ENCODE results near the gene MBD3L4. TPM values are rescaled to one million over a fixed set of nuclear protein-coding genes. Genes with fewer than 3 reads are reported as not detected.
"Not testable (repeated sequence)": the region's sequence is repeated elsewhere in the genome, so short reads cannot be mapped to it uniquely, and the experiment has no call there.

MBD3L4 gene
- total and polyA plus RNA-seq, 7 experiments from 2014 or later, result not detected

GRCh38 chr19:7028790-7029189 is 11.2 kb downstream of the MBD3L4 start:
- H3K27ac ChIP-seq (ENCODE audit: low read depth, low read length); H3K9me3 Mint-ChIP-seq; H3K4me1 ChIP-seq (ENCODE audit: control insufficient read depth in 2 of 2, insufficient read depth in 2 of 2, low read length in 2 of 2); H3K27me3 ChIP-seq (ENCODE audit: control insufficient read depth in 2 of 2, insufficient read depth in 2 of 2, low read length in 2 of 2); H3K4me3 ChIP-seq (ENCODE audit: low read length); DNase-seq; H3K27me3 Mint-ChIP-seq; H3K36me3 ChIP-seq (ENCODE audit: control insufficient read depth in 2 of 3, insufficient read depth in 3 of 3, low read length in 3 of 3); H3K4me1 Mint-ChIP-seq; H3K4me3 Mint-ChIP-seq; ATAC-seq; CTCF ChIA-PET; intact Hi-C loops (cut with micrococcal nuclease); H3K36me3 Mint-ChIP-seq; H3K27ac Mint-ChIP-seq; H3K9me3 ChIP-seq (ENCODE audit: control insufficient read depth in 2 of 3, low read length in 3 of 3); POLR2A ChIA-PET: not testable (repeated sequence)

GRCh38 chr19:7021331-7021730 is 18.6 kb downstream of the MBD3L4 start, which contains the start of gene MBD3L2B:
Gene MBD3L2B, minus strand, starts transcription at chr19:7021431. Its CDS starts 34 bp downstream, at chr19:7021397.
- not testable (repeated sequence) for H3K27ac ChIP-seq (ENCODE audit: low read depth, low read length); H3K9me3 ChIP-seq (ENCODE audit: control insufficient read depth in 2 of 3, low read length in 3 of 3)

GRCh38 chr19:7018828-7019227 is 21.2 kb downstream of the MBD3L4 start:
- no peak overlapping the region for H3K27ac Mint-ChIP-seq
- no peak overlapping the region for H3K4me3 Mint-ChIP-seq
- Histone ChIP-seq H3K27ac (ENCODE audit: low read depth, low read length) (no peak overlapping the region), H3K27me3 (ENCODE audit: control insufficient read depth in 2 of 2, insufficient read depth in 2 of 2, low read length in 2 of 2) (no peaks in the 10 kb centered on the region), H3K9me3 (ENCODE audit: control insufficient read depth in 2 of 3, low read length in 3 of 3) (no peaks in the 10 kb centered on the region), H3K4me1 (ENCODE audit: control insufficient read depth in 2 of 2, insufficient read depth in 2 of 2, low read length in 2 of 2) (peaks cover 0 to 1% of the 10 kb centered on the region in 2 donors), H3K4me3 (ENCODE audit: low read length) (no peak overlapping the region), H3K36me3 (ENCODE audit: control insufficient read depth in 2 of 3, insufficient read depth in 3 of 3, low read length in 3 of 3) (no peaks in the 10 kb centered on the region)
- peaks cover 0 to 11% (median 2%) of the 10 kb centered on the region in 7 donors for H3K4me1 Mint-ChIP-seq
- peaks cover 0 to under 1% (median 0%) of the 10 kb centered on the region in 5 donors for H3K36me3 Mint-ChIP-seq
- CTCF ChIA-PET, result no interaction called here
- no peak for DNase-seq
- intact Hi-C loops (cut with micrococcal nuclease), result no loop called here
- H3K27me3 Mint-ChIP-seq, result no peaks in the 10 kb centered on the region
- POLR2A ChIA-PET, result no interaction called here
- H3K9me3 Mint-ChIP-seq, result no peaks in the 10 kb centered on the region
- ATAC-seq, result no peak

More at GRCh38 chr19:7021331-7021730, 18.6 kb downstream of the MBD3L4 start, which contains the start of gene MBD3L2B:
- H3K4me3 ChIP-seq (ENCODE audit: low read length); H3K9me3 Mint-ChIP-seq; H3K27me3 ChIP-seq (ENCODE audit: control insufficient read depth in 2 of 2, insufficient read depth in 2 of 2, low read length in 2 of 2); H3K4me1 Mint-ChIP-seq; H3K36me3 ChIP-seq (ENCODE audit: control insufficient read depth in 2 of 3, insufficient read depth in 3 of 3, low read length in 3 of 3); ATAC-seq; H3K4me3 Mint-ChIP-seq; POLR2A ChIA-PET; H3K36me3 Mint-ChIP-seq; CTCF ChIA-PET; DNase-seq; intact Hi-C loops (cut with micrococcal nuclease); H3K4me1 ChIP-seq (ENCODE audit: control insufficient read depth in 2 of 2, insufficient read depth in 2 of 2, low read length in 2 of 2); H3K27ac Mint-ChIP-seq; H3K27me3 Mint-ChIP-seq: not testable (repeated sequence)

- Mint-ChIP-seq H3K4me3 (no peak overlapping the region), H3K4me1 (peaks cover 9 to 45% (median 34%) of the 10 kb centered on the region in 7 donors), H3K27me3 (no peaks in the 10 kb centered on the region), H3K36me3 (peaks cover 0 to 2% (median 0%) of the 10 kb centered on the region in 5 donors), H3K9me3 (peaks cover 0 to 10% (median 0%) of the 10 kb centered on the region in 11 donors), H3K27ac (peak overlapping the region in 2 of 9 donors; percentile 0 to 10)
- no peaks in the 10 kb centered on the region for H3K9me3 ChIP-seq (ENCODE audit: control insufficient read depth in 2 of 3, low read length in 3 of 3)
- peaks cover 13 to 18% of the 10 kb centered on the region in 2 donors for H3K4me1 ChIP-seq (ENCODE audit: control insufficient read depth in 2 of 2, insufficient read depth in 2 of 2, low read length in 2 of 2)
- no peaks in the 10 kb centered on the region for H3K36me3 ChIP-seq (ENCODE audit: control insufficient read depth in 2 of 3, insufficient read depth in 3 of 3, low read length in 3 of 3)
- H3K27me3 ChIP-seq (ENCODE audit: control insufficient read depth in 2 of 2, insufficient read depth in 2 of 2, low read length in 2 of 2), result no peaks in the 10 kb centered on the region
- ATAC-seq (peak; percentile 79), DNase-seq (no peak)
- H3K27ac ChIP-seq (ENCODE audit: low read depth, low read length), result no peak overlapping the region
- POLR2A ChIA-PET, result no interaction called here
- H3K4me3 ChIP-seq (ENCODE audit: low read length), result no peak overlapping the region
- CTCF ChIA-PET, result interaction anchor here (1.0 kb wide), 1 partner anchor 9 kb away, joined by 3 read pairs; no protein-coding TSS in a partner anchor
- intact Hi-C loops (cut with micrococcal nuclease), result loop anchor here in 1 of 2 donors (1.0 kb wide), 1 partner anchor 16 kb away; no protein-coding TSS in a partner anchor
These were observed 26.3 kb downstream of the MBD3L4 start for GRCh38 chr19:7013678-7014077.

GRCh38 chr19:7010722-7011593 is 29.0 kb downstream of the MBD3L4 start:
- Histone ChIP-seq H3K4me1 (ENCODE audit: control insufficient read depth in 2 of 2, insufficient read depth in 2 of 2, low read length in 2 of 2) (peaks cover 16 to 29% of the 10 kb centered on the region in 2 donors), H3K9me3 (ENCODE audit: control insufficient read depth in 2 of 3, low read length in 3 of 3) (no peaks in the 10 kb centered on the region), H3K4me3 (ENCODE audit: low read length) (no peak overlapping the region), H3K36me3 (ENCODE audit: control insufficient read depth in 2 of 3, insufficient read depth in 3 of 3, low read length in 3 of 3) (no peaks in the 10 kb centered on the region), H3K27ac (ENCODE audit: low read depth, low read length) (no peak overlapping the region), H3K27me3 (ENCODE audit: control insufficient read depth in 2 of 2, insufficient read depth in 2 of 2, low read length in 2 of 2) (no peaks in the 10 kb centered on the region)
- Mint-ChIP-seq H3K4me3 (peak overlapping the region in 2 of 10 donors; percentile 14 to 47), H3K27ac (peak overlapping the region in 2 of 9 donors; percentile 36 to 86), H3K36me3 (peaks cover 0 to 2% (median 0%) of the 10 kb centered on the region in 5 donors), H3K9me3 (peaks cover 0 to 10% (median 0%) of the 10 kb centered on the region in 11 donors), H3K27me3 (no peaks in the 10 kb centered on the region), H3K4me1 (peaks cover 22 to 67% (median 52%) of the 10 kb centered on the region in 7 donors)
- DNase-seq (no peak), ATAC-seq (no peak)
- ChIA-PET POLR2A (no interaction called here), CTCF (no interaction called here)
- intact Hi-C loops (cut with micrococcal nuclease), result no loop called here

GRCh38 chr19:7007859-7008258 is 32.1 kb downstream of the MBD3L4 start:
- H3K27me3 Mint-ChIP-seq, result no peaks in the 10 kb centered on the region
- Histone ChIP-seq H3K36me3 (ENCODE audit: control insufficient read depth in 2 of 3, insufficient read depth in 3 of 3, low read length in 3 of 3) (no peaks in the 10 kb centered on the region), H3K4me1 (ENCODE audit: control insufficient read depth in 2 of 2, insufficient read depth in 2 of 2, low read length in 2 of 2) (peaks cover 16 to 24% of the 10 kb centered on the region in 2 donors), H3K27me3 (ENCODE audit: control insufficient read depth in 2 of 2, insufficient read depth in 2 of 2, low read length in 2 of 2) (no peaks in the 10 kb centered on the region), H3K4me3 (ENCODE audit: low read length) (no peak overlapping the region), H3K9me3 (ENCODE audit: control insufficient read depth in 2 of 3, low read length in 3 of 3) (no peaks in the 10 kb centered on the region), H3K27ac (ENCODE audit: low read depth, low read length) (no peak overlapping the region)
- intact Hi-C loops (cut with micrococcal nuclease), result loop anchor here in 1 of 2 donors (10.0 kb wide), 2 partner anchors 63 to 273 kb away; partner anchors contain the start of genes GPR108 and TRIP10
- ATAC-seq (no peak), DNase-seq (no peak)
- POLR2A ChIA-PET, result no interaction called here
- H3K36me3 Mint-ChIP-seq, result no peaks in the 10 kb centered on the region
- H3K9me3 Mint-ChIP-seq, result peaks cover 0 to 10% (median 0%) of the 10 kb centered on the region in 11 donors
- peak overlapping the region in 5 of 10 donors; percentile 29 to 95 (median 76) for H3K4me3 Mint-ChIP-seq
- CTCF ChIA-PET, result interaction anchor here (0.6 kb wide), 1 partner anchor 59 kb away, joined by 3 read pairs; no protein-coding TSS in a partner anchor
- H3K4me1 Mint-ChIP-seq, result peaks cover 25 to 58% (median 46%) of the 10 kb centered on the region in 7 donors
- peak overlapping the region in 2 of 9 donors; percentile 36 to 48 for H3K27ac Mint-ChIP-seq

Measured in naive thymus-derived CD4-positive, alpha-beta T cell (primary cell).